Non-pigmented ciliary epithelial cell (primary cell): ENCODE data around the gene CCDC24.

ENCODE experiments used
- DNase-seq: peaks from one replicate; pipeline ENCODE4 v3.0.0-alpha.2; 2010; ENCODE audit warnings: low read depth

Gene CCDC24

GRCh38 chr1:43991476-43992231, at the start of gene CCDC24:
CCDC24 (plus strand) TSS chr1:43991599; CDS start chr1:43991879, 280 bp downstream.
- DNase-seq, result no peak

DNA sequence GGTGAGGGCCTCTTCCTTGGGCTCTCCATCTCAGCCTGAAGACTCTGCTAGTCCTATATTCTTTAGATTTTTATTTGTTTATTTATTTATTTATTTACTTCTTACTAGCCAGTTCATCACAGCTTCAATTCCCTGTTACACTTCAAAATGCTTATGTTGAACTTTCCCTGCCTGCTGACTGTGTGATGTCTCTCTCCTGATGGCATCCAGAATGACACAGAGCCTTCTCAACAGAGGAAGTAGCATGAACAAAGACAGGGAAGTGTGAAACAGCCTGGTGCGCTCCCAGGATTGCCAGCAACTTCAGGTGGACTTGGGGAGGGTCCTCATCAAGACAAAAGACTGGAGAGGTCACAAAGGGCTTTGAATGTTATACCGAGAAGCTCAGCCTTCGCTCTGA, 49.0 kb upstream of the CCDC24 start:
- no peak for DNase-seq

- no peak for DNase-seq
Measured at GRCh38 chr1:43944860-43945259, 46.5 kb upstream of the CCDC24 start.

DNA sequence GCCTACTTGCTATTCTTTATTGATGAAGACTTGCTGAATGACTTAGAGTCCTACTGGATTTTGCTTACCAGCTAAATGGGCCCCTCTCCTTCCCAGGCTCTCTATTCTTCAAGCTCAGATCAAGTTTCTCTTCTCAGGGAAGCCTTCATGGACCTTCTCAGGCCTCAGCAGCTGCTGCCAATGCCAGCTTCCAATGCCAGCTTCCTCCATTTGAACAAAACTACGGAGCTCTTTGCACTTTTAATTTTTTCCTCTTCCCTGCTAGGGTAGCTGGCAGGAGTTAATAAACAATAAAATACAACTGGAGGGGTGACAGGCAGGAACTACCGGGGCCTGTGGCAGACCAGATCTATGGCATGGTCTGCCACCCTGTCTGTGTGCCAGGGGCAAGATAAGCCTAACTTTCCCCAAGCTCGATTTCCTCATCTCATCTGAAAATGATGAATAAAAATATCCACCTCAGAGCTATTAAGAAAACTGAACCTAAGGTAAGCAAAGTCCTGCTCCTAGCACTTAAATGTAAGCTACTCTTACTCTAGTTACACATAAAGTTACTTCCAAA, 45.6 kb upstream of the CCDC24 start:
- DNase-seq, result no peak

- DNase-seq, result peak; percentile 74
Measured at GRCh38 chr1:43946236-43947060, 45.0 kb upstream of the CCDC24 start, which contains the start of gene IPO13. IPO13 (plus strand) TSS chr1:43946950; CDS start chr1:43947601, 651 bp downstream.

- DNase-seq, result no peak
Measured at GRCh38 chr1:43947061-43947873, 44.1 kb upstream of the CCDC24 start.

GRCh38 chr1:43947874-43948437, 43.4 kb upstream of the CCDC24 start:
- no peak for DNase-seq

DNA sequence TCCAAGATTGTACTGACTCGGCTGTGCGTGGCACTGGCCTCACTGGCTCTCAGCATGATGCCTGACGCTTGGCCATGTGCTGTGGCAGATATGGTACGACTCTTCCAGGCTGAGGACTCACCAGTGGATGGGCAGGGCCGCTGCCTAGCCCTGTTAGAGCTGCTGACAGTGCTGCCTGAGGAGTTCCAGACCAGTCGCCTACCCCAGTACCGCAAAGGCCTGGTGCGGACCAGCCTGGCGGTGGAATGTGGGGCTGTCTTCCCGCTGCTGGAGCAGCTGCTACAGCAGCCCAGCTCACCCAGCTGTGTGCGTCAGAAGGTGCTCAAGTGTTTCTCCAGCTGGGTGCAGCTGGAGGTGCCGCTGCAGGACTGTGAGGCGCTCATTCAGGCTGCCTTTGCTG, 41.7 kb upstream of the CCDC24 start:
- DNase-seq, result no peak

- no peak for DNase-seq
Measured at GRCh38 chr1:43951021-43951985, 40.1 kb upstream of the CCDC24 start.

DNA sequence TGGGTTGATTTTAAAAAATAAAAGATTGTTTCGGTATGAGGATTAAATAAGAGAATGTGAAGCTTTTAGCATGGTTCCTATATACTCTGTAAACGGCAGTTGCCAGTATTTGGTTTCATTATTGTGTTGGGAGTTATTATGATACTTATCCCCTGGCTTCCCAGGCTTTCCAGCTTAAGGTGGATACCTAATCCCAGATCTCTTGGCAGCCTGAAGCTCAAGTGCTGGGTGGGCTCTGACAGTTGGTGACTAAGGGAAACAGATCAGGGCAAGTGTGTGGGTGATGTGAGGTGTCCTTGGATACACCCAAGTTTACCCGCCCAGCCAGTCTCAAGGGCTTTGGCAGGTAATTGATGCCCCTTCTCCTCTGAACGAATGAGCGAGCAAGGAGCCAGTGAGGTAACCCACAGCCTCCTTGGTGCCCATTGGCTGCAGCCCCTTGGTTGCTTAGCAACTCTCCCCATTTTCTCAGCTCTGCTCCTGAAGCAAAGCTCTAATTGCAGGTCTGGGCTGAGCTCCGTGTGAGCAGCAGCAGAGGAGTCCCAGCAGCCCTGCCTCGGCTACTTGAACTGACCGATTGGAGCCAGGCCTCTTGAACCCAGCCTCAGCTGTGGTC, 38.6 kb upstream of the CCDC24 start:
- no peak for DNase-seq

GRCh38 chr1:43953361-43953760, 38.0 kb upstream of the CCDC24 start:
- DNase-seq, result no peak

DNA sequence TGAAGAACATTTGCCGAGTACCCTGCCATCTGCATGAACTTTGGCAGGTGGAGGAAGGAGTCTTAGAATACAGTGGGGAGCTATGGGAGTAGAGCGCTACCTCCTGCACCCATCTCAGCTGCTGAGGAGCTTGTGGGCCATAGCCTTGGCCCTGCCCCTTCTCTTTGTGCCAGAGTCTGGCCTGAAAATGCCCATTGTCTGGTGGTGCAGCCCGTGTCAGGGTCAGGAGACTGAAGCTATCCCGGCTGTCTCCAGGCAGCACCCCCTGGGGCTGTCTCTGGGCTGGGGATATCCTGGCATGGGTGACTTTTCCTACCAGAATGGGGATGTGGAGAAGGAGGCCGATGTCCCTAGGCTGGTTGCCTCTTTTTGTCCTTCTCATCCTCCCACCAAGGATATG, 37.4 kb upstream of the CCDC24 start:
- DNase-seq, result no peak

DNA sequence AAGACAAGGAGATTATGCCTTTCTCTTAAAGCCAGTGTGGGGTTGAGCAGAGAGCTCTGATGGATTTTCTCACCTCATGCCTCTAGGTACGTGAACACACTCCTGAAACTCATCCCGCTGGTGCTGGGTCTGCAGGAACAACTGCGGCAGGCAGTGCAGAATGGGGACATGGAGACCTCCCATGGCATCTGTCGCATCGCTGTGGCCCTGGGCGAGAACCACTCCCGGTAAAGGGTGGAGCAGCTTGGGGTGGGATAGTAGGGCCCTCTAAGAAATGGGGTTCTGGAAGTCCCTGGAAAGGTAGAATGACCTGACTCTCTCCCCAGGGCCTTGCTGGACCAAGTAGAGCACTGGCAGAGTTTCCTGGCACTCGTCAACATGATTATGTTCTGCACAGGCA, 35.2 kb upstream of the CCDC24 start:
- DNase-seq, result no peak

GRCh38 chr1:43957407-43958040, 33.9 kb upstream of the CCDC24 start:
- DNase-seq, result no peak

DNA sequence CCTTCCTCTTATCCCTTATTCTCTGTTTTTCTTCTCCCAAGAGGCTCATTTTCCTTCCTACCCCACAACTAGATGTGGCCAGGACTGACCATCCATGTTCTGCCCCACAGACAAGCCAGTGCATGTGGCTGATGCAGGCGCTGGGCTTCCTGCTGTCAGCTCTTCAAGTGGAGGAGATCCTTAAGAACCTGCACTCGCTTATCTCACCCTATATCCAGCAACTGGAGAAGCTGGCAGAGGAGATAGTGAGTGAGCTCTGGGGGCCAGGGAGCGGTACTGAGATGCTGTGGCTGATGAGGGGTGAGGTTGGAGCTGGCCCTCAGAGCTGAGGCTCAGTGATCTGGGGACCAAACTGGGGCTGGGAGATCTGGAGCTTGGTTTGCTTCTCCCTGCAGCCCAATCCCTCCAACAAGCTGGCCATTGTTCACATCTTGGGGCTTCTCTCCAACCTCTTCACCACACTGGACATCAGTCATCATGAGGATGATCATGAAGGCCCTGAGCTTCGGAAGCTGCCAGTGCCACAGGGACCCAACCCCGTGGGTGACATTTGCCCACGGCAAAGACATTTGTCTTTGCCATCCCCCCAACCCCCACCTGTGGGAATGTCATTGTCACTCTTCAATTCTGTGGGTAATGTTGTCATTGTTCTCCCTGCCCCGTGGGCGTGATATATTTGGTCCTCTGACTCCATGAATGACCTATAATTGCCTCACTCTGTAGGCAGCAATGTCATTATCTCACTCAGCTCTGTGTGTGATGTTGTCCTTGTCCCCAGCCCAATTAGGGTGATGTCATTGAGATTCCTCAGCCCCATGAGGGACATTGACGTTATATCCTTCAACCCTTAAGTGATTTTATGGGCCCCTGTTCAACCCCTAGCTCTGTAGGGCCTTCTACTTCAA, 32.8 kb upstream of the CCDC24 start:
- DNase-seq, result no peak

GRCh38 chr1:43960798-43961197, 30.6 kb upstream of the CCDC24 start:
- DNase-seq, result no peak

GRCh38 chr1:43961692-43962091, 29.7 kb upstream of the CCDC24 start:
- no peak for DNase-seq

- no peak for DNase-seq
Measured at GRCh38 chr1:43962324-43962723, 29.1 kb upstream of the CCDC24 start.

DNA sequence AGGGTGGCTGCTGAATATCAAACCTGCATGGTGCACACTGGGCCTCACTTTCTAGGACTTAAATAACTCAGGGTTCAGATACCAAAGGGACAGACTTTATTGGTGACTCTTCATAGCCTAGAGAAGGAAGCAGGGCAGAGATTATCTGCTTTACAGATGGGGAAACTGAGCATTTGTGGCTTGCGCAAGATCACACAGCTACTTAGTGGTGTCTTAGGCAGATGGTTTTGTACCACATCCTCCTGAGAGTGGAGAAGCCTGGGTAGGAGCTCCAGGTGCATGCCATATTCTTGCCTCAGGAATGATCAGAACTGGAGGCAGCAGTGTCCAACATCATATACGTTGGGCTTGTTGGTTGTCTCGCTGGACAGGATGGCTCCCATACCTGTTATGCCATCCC, 28.4 kb upstream of the CCDC24 start:
- no peak for DNase-seq
